ENCODE measurements around the gene NSMF.

NSMF gene

DNA sequence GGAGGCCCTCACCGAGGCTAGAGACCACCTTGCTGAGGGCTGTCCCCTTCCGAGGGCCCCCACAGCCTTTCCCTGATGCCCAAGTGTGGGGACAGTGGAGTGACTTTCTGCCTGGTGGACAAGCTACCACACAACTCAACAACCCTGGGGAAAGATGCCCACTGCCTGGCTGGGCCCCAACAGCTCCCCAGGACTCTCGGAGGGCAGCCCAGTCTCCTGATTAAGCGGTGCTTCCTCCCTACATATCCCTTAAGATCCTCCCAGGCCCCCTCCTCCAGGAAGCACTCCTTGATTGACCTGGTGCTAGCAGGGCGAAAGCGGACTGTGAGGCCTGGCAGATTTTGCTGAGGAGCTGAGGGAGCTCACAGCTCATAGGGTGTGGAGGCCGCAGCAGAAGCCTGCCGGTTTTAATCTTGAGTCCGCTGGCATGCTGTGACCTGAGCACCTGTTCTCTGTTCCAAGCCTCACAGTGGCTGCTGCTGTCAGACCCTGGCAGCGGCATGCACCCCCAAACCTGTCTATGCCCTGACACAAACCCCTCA lies 2.2 kb downstream of the NSMF start:
- DNase-seq (ENCODE audit: low read depth, low spot score): no peak
- H3K4me3 ChIP-seq (ENCODE audit: low read depth, low read length): no peak overlapping the region
- TF ChIP-seq, protein P1, sequence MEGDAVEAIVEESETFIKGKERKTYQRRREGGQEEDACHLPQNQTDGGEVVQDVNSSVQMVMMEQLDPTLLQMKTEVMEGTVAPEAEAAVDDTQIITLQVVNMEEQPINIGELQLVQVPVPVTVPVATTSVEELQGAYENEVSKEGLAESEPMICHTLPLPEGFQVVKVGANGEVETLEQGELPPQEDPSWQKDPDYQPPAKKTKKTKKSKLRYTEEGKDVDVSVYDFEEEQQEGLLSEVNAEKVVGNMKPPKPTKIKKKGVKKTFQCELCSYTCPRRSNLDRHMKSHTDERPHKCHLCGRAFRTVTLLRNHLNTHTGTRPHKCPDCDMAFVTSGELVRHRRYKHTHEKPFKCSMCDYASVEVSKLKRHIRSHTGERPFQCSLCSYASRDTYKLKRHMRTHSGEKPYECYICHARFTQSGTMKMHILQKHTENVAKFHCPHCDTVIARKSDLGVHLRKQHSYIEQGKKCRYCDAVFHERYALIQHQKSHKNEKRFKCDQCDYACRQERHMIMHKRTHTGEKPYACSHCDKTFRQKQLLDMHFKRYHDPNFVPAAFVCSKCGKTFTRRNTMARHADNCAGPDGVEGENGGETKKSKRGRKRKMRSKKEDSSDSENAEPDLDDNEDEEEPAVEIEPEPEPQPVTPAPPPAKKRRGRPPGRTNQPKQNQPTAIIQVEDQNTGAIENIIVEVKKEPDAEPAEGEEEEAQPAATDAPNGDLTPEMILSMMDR (IDR thresholded peaks at IDR 0.05; ENCODE audit: low read depth, low read length): no peak
- in situ Hi-C loops (cut with HindIII; ENCODE audit: low sequenced_read_pairs): no loop called here

DNA sequence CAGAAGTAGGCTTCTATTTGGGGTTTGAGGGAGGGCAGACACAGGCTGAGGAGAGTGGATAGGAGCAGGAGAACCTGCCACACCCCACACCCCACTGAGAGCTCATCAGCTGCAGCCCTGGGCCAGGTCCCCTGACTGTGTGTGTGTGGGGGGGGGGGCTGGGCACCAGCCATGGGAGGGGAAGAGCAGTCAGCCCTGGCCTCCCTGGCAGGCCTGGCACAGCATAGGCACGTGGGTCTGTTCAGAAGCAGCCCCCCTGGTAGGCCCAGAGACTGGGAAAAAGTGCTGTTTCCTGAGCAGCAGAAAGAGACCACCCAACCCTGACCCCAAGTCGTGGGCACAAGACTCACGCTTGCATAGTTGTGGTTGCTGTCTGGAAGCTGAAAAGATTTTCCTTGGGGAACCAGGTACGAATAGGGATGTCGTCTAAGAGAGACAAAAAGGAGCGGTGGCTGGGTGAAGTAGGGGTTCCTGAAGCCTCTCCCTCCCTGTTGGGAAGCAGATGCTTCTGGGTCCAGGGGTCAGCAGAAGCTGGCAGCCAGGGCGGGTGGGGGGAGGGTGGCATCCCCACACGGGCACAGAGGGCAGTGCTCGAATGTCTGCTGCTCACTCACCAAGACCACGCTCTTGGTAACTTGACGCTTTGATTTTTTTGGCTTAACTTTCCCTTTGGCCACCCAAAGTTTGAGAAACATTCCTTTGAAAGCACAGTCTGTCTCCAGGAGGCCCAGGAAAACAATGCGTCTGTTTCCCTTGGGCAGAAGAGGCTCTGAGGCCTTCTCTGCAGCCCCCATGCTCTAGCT lies 2.9 kb downstream of the NSMF start:
- no peak overlapping the region for H3K4me3 ChIP-seq (ENCODE audit: low read depth, low read length)
- TF ChIP-seq, protein P1 (IDR thresholded peaks at IDR 0.05; ENCODE audit: low read depth, low read length): no peak
- DNase-seq (ENCODE audit: low read depth, low spot score): peak; percentile 89
- in situ Hi-C loops (cut with HindIII; ENCODE audit: low sequenced_read_pairs): no loop called here

DNA sequence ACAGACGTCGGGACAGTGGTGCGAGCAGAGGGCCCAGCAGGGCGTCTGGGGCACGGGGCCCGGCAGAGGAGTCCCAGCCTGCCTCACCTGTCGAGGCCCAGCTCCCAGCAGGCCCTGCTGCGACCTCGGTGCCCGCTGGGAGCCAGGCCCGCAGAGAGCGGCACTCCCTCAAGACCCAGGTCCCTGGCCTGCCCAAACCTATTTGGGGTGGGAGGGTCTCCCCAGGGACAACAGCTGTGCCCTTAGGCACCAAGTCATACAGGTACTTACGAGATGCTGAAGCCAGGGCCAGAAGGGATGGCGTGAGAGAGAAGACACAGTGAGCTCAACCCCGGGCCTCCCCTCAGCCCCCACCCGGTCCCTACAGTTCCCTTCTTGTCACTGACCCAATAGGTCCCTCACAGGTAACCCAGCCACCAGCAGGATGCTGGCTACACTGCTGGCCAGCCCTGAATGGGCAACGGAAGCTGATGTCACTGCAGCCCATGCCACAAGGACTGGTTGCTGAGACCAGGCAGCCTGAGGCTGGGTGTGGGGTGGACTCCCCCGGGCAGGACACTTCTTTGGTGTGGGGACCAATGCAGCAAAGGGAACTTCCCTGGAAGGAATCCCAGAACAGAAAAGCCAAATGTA lies 3.7 kb downstream of the NSMF start:
- DNase-seq (ENCODE audit: low read depth, low spot score): no peak
- no peak overlapping the region for H3K4me3 ChIP-seq (ENCODE audit: low read depth, low read length)
- TF ChIP-seq, protein P1 (IDR thresholded peaks at IDR 0.05; ENCODE audit: low read depth, low read length): no peak
- in situ Hi-C loops (cut with HindIII; ENCODE audit: low sequenced_read_pairs): no loop called here

DNA sequence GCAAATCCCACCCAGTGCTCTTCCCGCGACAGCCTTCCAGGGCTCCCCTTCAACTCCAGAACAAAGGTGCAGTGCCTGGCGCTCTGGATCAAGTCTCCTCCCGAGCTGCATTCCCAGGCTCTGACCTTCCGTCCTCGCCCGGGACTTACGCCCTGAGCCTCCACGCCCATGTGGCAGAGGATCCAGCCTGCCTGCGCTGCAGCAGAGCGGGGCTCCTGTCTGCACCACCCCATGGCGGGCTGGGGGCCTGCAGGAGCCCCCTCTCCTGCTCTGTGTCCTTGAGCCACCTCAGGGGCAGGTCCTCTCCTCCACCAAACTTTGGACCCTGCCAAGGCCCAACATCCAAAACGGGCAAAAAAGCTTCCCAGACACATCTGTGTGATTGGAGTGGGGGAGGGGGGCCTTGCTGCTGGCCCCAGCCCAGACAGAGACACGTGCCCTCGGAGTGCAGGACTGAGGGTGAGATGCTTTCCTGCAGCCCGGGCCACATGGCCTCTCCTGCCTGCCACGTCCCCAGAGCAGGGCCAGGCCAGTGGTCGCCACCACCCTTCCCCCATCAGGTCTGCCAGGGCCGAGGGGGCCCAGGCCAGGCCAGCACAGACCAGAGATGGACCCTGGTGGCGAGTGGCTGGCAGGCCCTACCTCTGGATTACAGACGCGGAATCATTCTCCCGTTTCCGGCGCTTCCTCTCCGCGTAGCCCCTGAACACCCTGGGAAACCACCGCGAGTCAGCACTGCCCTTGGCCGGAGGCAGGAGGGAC lies 4.4 kb downstream of the NSMF start:
- no peak overlapping the region for H3K4me3 ChIP-seq (ENCODE audit: low read depth, low read length)
- DNase-seq (ENCODE audit: low read depth, low spot score): no peak
- TF ChIP-seq, protein P1 (IDR thresholded peaks at IDR 0.05; ENCODE audit: low read depth, low read length): no peak
- in situ Hi-C loops (cut with HindIII; ENCODE audit: low sequenced_read_pairs): no loop called here

DNA sequence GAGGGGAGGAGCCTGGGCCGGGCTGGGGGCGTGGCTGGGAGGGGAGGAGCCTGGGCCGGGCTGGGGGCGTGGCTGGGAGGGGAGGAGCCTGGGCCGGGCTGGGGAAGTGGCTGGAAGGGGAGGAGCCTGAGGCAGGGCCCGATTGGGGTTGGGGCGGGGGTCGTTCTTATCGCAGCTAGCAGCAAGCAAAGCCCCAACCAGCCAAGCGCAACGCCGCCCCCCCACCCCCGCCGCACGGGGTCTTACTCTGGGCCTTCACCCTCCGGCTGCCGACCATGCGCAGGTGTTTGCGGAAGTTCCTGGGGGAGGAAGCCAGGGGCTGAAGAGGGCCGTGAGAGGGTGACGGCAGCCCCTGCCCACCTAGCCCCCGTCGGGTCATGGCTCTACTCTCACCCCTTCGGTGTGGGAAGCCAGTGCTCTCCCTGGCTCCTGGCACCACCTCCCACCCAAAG lies 5.0 kb downstream of the NSMF start:
- H3K4me3 ChIP-seq (ENCODE audit: low read depth, low read length): no peak overlapping the region
- DNase-seq (ENCODE audit: low read depth, low spot score): no peak
- TF ChIP-seq, protein P1 (IDR thresholded peaks at IDR 0.05; ENCODE audit: low read depth, low read length): no peak
- in situ Hi-C loops (cut with HindIII; ENCODE audit: low sequenced_read_pairs): no loop called here

DNA sequence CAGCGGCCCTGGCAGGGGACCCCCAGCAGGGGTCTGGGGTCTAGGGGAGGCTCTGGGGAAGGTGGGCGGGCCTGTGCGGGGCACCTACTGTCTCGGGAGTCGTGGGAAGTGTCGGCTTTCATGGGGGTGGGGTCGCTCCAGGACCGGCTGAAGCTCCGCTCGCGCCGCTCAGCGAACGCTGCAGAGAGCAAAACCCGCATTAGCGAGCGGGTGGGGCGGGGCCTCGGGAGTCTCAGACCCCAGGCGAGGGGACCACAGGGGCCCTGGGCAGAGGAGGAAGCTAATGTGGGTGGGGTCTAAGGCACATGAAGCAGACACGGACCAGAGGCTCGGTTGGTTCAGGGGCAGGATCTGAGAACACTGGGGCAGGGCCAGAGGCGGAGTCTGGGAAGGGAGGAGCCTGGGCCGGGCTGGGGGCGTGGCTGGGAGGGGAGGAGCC lies 5.5 kb downstream of the NSMF start:
- TF ChIP-seq, protein P1 (IDR thresholded peaks at IDR 0.05; ENCODE audit: low read depth, low read length): no peak
- peak; percentile 64 for DNase-seq (ENCODE audit: low read depth, low spot score)
- in situ Hi-C loops (cut with HindIII; ENCODE audit: low sequenced_read_pairs): no loop called here
- no peak overlapping the region for H3K4me3 ChIP-seq (ENCODE audit: low read depth, low read length)

Data from astrocyte of the spinal cord (primary cell).